ENCODE measurements around the gene SPATA31A5.
"Not testable (repeated sequence)": the region's sequence is repeated elsewhere in the genome, so short reads cannot be mapped to it uniquely, and the experiment has no call there.

The SPATA31A5 gene
- 0 reads per million in 18 experiments for total RNA-seq

DNA sequence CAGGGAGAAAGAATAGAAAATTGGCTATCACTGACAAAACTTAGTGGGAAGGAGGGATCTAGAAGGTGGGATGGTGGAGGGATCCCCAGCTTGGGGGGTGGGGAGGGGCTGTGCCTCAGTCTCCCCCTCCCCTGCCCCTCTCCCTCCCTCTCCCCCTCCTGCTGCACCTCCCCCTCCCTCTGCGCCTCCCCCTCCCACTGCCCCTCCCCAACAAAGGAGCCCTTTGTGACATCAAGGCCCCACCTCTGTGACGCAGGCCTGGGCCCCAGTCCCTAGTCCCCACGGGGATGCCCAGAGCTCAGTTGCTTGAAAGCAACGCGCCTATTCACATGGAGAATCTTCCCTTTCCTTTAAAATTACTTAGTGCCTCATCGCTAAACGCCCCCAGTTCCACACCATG, at the start of gene SPATA31A5:
SPATA31A5 (plus strand) TSS at position 301 of the 400 bp plus-strand sequence; CDS start at position 330, 29 bp downstream.
- DNase-seq = not testable (repeated sequence)

DNA sequence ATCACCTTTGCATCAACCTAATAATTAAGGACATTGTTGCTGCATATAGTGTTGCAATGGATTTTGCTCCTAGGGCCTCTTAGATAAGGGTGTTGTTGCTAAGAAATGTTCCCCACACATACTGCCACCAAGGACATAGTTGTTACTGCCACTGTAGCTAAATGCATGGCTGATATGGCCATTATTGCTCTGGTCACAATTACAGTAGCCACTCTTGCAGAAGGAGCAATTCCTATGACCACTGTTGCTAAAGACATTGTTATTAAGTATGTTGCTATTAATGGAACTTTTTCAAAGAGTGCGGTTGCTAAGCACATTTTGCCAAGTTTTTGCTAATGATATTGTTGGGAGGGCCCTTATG, 48.8 kb downstream of the SPATA31A5 start:
- not testable (repeated sequence) for DNase-seq

DNA sequence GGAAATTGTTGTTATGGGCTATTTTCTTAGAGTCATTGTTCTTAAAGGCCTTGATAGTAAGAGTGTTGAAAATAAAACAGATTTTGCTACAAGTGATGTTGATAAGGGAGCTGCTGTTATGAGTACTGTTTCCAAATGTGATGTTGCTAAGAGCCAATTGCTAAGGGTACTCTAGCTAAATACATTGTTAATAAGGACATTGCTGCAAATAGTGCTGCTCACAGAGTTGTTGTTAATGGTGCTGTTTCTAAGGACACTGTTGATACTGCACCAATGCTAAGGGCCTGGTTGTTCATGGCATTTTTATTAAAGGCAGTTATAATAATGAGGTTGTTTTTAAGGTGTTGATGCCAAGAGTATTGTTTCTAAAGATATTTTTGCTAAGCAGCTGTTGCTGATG, 52.2 kb downstream of the SPATA31A5 start:
- not testable (repeated sequence) for DNase-seq
